WTC11 (cell line): ENCODE results near the gene NR1I3.

Source experiments
- TF ChIP-seq, protein P1 (sequence below): sonication (generic); formaldehyde crosslinking; IDR thresholded peaks from 2 replicates; pipeline ENCODE4 v1.8.1; 2023; ENCODE audit warnings: mild to moderate bottlenecking, moderate library complexity, missing genetic modification reagents
- TF ChIP-seq, protein P2 (sequence below): fragments of 200-600 bp; IDR thresholded peaks from 2 replicates; pipeline ENCODE4 v1.8.0; 2022; ENCODE audit warnings: antibody characterized with exemption
- TF ChIP-seq, protein P3 (sequence below): sonication (generic); formaldehyde crosslinking; IDR thresholded peaks from 2 replicates; pipeline ENCODE4 v1.8.1; 2022; ENCODE audit warnings: mild to moderate bottlenecking, missing genetic modification reagents, moderate library complexity, borderline replicate concordance

DNA sequence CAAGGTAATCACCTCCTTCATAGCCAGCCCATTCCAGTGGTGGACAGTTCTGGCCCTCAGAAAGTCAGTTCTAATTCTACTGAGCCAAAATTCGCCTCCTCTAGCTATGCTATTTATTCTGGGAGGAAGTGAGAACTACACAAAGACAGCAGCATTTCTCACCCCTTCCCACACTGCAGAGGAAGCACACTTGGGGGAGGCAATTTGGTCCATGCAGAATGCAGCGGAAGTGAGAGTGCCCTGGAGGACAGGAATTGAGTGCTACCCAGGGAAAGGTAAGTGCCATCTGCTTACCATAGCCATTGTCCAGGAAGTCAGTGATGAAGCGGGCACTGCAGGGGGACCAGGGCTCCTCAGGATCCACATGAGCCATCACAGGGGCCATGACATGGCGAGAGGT lies 42.8 kb downstream of the NR1I3 start:
- TF ChIP-seq, protein P1, sequence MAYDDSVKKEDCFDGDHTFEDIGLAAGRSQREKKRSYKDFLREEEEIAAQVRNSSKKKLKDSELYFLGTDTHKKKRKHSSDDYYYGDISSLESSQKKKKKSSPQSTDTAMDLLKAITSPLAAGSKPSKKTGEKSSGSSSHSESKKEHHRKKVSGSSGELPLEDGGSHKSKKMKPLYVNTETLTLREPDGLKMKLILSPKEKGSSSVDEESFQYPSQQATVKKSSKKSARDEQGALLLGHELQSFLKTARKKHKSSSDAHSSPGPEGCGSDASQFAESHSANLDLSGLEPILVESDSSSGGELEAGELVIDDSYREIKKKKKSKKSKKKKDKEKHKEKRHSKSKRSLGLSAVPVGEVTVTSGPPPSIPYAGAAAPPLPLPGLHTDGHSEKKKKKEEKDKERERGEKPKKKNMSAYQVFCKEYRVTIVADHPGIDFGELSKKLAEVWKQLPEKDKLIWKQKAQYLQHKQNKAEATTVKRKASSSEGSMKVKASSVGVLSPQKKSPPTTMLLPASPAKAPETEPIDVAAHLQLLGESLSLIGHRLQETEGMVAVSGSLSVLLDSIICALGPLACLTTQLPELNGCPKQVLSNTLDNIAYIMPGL (CRISPR knock-in tag) = no peak
- TF ChIP-seq, protein P2, sequence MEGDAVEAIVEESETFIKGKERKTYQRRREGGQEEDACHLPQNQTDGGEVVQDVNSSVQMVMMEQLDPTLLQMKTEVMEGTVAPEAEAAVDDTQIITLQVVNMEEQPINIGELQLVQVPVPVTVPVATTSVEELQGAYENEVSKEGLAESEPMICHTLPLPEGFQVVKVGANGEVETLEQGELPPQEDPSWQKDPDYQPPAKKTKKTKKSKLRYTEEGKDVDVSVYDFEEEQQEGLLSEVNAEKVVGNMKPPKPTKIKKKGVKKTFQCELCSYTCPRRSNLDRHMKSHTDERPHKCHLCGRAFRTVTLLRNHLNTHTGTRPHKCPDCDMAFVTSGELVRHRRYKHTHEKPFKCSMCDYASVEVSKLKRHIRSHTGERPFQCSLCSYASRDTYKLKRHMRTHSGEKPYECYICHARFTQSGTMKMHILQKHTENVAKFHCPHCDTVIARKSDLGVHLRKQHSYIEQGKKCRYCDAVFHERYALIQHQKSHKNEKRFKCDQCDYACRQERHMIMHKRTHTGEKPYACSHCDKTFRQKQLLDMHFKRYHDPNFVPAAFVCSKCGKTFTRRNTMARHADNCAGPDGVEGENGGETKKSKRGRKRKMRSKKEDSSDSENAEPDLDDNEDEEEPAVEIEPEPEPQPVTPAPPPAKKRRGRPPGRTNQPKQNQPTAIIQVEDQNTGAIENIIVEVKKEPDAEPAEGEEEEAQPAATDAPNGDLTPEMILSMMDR = no peak
- TF ChIP-seq, protein P3, sequence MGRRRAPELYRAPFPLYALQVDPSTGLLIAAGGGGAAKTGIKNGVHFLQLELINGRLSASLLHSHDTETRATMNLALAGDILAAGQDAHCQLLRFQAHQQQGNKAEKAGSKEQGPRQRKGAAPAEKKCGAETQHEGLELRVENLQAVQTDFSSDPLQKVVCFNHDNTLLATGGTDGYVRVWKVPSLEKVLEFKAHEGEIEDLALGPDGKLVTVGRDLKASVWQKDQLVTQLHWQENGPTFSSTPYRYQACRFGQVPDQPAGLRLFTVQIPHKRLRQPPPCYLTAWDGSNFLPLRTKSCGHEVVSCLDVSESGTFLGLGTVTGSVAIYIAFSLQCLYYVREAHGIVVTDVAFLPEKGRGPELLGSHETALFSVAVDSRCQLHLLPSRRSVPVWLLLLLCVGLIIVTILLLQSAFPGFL = no peak
